Transverse colon (tissue), 4 donors: ENCODE measurements around the gene MYOCD. TPM values are rescaled to one million over a fixed set of nuclear protein-coding genes. Genes with fewer than 3 reads are reported as not detected.

Experiments used
- DNase-seq: peaks from one replicate; pipeline ENCODE4 v3.0.0-alpha.2; 2019
- H3K27ac ChIP-seq, 4 donors: fragments of 200-600 bp; sonication (generic); 2 replicates each; pipeline ENCODE4 v1.5.1; 2016 to 2018; ENCODE audit warnings: inconsistent platforms in 4 of 4
- H3K27me3 ChIP-seq: fragments of 200-600 bp; sonication (generic); 2 replicates; pipeline ENCODE4 v1.5.1; 2017; ENCODE audit warnings: inconsistent platforms
- H3K36me3 ChIP-seq, 4 donors: fragments of 200-600 bp; sonication (generic); 2 replicates each; pipeline ENCODE4 v1.5.1; 2017 to 2019; ENCODE audit warnings: inconsistent platforms in 4 of 4
- H3K4me1 ChIP-seq, 4 donors: fragments of 200-600 bp; sonication (generic); 2 replicates each; pipeline ENCODE4 v1.5.1; 2017 to 2020; ENCODE audit warnings: inconsistent platforms in 4 of 4
- H3K4me3 ChIP-seq, 4 donors: fragments of 200-600 bp; sonication (generic); 1 replicate in 1 of 4; 2 replicates in 3 of 4; pipeline versions ENCODE4 v1.5.1 to v1.6.1; 2017 to 2019; ENCODE audit warnings: inconsistent platforms in 4 of 4
- H3K9me3 ChIP-seq, 2 donors: fragments of 200-600 bp; sonication (generic); 2 replicates each; pipeline ENCODE4 v1.5.1; 2017 to 2019; ENCODE audit warnings: inconsistent platforms in 2 of 2
- EP300 ChIP-seq: sonication (generic); formaldehyde crosslinking; IDR thresholded peaks from one replicate; pipeline ENCODE4 v1.6.1; 2017; ENCODE audit warnings: antibody characterized with exemption, low read depth
- POLR2A ChIP-seq: fragments of 450-650 bp; IDR thresholded peaks from one replicate; pipeline ENCODE4 v1.6.1; 2016; ENCODE audit warnings: antibody characterized with exemption, mild to moderate bottlenecking, moderate library complexity
- POLR2AphosphoS5 ChIP-seq, 3 donors: sonication (generic); formaldehyde crosslinking; IDR thresholded peaks; one replicate each; pipeline ENCODE4 v1.6.1; 2016; ENCODE audit warnings: antibody characterized with exemption in 3 of 3
- WGBS, 2 donors: methylation state at CpG; one replicate each; pipeline ENCODE4 v1.1.5; 2018; ENCODE audit warnings: low coverage in 1 of 2; 5-methylcytosine and 5-hydroxymethylcytosine counted together
- in situ Hi-C, 4 donors: fragments of 200-750 bp; cut with MboI; loops; one replicate each; pipeline versions ENCODE4 v1.15.0 to v1.15.1; 2017; ENCODE audit warnings: low sequenced_read_pairs in 3 of 4, low pct_ligation_motif_present in 1 of 4, low pct_unique_long_range_greater_than_20kb in 1 of 4
- intact Hi-C: fragments of 100-400 bp; cut with DNase I; formaldehyde crosslinking; loops from one replicate; pipeline ENCODE4 v1.15.1; 2023; ENCODE audit warnings: low total_unique reads
- total RNA-seq, 4 donors: library from RNA; depleted of rRNA; stranded (reverse); fragments of >200 nt; gene quantifications; one replicate each; pipeline ENCODE4 v1.1.0, GENCODE V29; 2016
- TF ChIP-seq, protein P1 (sequence below), 5 experiments: fragments of 200-600 bp in 3 of 5; fragments of 450-650 bp in 2 of 5; sonication (generic) in 3 of 5; IDR thresholded peaks; 1 replicate in 2 of 5; 2 replicates in 3 of 5; pipeline ENCODE4 v1.5.1; 2016 to 2017; ENCODE audit warnings: antibody characterized with exemption in 5 of 5, inconsistent platforms in 3 of 5, mild to moderate bottlenecking in 2 of 5, moderate library complexity in 1 of 5

The MYOCD gene
- total RNA-seq, 4 donors from 2014 or later = 15.9 to 59.1 (median 35.0) TPM

DNA sequence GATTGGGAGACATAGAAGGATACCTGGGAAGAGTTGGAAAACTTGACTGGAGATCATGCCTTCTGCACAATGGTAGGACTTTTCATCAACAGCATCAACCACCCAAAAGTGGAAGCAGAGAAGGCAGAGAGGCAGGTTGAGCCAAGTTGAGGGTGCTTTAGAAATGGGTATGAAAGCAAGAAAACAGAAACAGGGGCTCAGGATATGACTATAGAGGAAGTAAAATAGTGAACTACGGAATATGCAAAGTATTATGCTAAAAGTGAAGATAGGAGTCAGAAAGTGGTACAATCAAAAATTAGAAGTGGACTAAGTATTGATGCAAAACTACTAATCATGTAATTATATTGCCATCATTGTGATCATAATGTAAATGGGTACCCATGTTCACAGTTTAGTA, 107.5 kb downstream of the MYOCD start:
- H3K27me3 ChIP-seq = no peaks in the 10 kb centered on the region
- no peak overlapping the region for H3K27ac ChIP-seq
- 67 to 86% methylated on average over 1 of the region's 1 CpG for WGBS, 2 donors
- no peaks in the 10 kb centered on the region for H3K9me3 ChIP-seq
- no peak for DNase-seq
- H3K36me3 ChIP-seq = no peaks in the 10 kb centered on the region
- no peaks in the 10 kb centered on the region for H3K4me1 ChIP-seq
- intact Hi-C loops (no loop called here), in situ Hi-C loops (loop anchor here in 1 of 4 donors (25.0 kb wide), 1 partner anchor 239 kb away; the partner anchor contains the start of gene ELAC2)
- H3K4me3 ChIP-seq = no peak overlapping the region
- TF ChIP-seq POLR2A (no peak), POLR2AphosphoS5 (IDR thresholded peaks at IDR 0.05) (no peak), EP300 (no peak)
- TF ChIP-seq, protein P1, sequence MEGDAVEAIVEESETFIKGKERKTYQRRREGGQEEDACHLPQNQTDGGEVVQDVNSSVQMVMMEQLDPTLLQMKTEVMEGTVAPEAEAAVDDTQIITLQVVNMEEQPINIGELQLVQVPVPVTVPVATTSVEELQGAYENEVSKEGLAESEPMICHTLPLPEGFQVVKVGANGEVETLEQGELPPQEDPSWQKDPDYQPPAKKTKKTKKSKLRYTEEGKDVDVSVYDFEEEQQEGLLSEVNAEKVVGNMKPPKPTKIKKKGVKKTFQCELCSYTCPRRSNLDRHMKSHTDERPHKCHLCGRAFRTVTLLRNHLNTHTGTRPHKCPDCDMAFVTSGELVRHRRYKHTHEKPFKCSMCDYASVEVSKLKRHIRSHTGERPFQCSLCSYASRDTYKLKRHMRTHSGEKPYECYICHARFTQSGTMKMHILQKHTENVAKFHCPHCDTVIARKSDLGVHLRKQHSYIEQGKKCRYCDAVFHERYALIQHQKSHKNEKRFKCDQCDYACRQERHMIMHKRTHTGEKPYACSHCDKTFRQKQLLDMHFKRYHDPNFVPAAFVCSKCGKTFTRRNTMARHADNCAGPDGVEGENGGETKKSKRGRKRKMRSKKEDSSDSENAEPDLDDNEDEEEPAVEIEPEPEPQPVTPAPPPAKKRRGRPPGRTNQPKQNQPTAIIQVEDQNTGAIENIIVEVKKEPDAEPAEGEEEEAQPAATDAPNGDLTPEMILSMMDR (IDR thresholded peaks at IDR 0.05) = no peak

DNA sequence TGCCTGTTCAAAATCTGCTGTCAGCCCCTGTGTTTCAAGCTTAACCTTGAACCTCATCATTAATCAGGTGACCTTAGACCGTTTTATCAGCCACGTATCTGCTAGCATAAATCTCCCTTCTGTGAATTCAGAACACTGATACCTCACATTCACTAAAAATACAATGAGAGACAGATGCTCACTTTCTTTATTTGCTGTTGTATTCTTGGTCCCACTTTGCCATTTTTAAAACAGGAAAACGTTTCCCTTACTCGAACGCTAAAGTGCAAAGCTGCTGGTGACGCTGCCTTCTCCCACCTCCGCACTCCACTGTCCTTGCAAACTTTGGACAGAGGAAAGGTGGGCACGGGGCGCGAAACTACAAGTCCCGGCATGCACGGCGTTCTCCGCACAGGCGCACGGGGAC, 123.4 kb downstream of the MYOCD start:
- intact Hi-C loops = no loop called here

DNA sequence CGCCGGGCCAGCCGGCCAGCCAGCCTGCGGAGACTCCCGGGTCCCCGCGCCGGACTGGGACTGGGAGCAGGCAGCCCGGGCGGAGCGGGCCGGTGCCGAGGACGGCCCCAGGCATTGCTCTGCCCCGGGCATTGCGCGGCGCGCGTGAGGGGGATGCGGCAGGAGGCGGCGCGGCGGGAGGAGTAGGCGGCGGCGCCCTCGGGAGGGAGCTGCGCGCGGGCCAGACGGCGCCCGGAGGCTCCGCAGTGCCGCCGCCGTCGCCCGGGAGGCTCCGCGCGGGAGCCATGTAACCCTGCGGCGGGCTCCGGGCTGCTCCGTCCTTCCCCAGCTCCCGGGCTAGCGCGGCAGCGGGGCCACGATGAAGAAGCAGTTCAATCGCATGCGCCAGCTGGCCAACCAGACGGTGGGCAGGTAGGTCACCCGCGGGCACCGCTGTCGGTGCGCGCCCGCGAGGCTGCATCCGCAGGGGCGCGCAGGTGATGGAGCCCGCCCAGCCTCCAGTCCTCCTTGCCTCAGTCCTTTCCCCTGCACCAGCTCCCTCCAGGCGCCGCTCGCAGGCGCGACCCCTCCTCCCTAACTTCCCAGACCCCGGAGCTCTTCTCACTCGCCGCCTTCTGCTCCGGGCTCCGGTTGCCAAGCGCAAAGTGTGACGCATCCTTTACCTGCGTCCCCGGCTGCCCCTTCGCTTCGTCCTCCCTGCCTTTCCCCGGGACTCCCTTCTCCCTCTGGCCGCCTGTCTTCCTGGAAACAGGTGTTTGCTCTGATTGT, 124.0 kb downstream of the MYOCD start, which contains the start of gene ARHGAP44:
Gene ARHGAP44, plus strand, starts transcription at position 18 of the 768 bp plus-strand sequence. Its CDS starts 341 bp downstream, at position 359.
- Histone ChIP-seq H3K9me3 (no peaks in the 10 kb centered on the region), H3K36me3 (no peaks in the 10 kb centered on the region), H3K4me3 (peak within 1 kb of the TSS; percentile 7 to 86 (median 77)), H3K27me3 (no peaks in the 10 kb centered on the region), H3K27ac (peak within 1 kb of the TSS; percentile 74 to 85 (median 77)), H3K4me1 (peaks cover 0 to 22% (median 4%) of the 10 kb centered on the region in 4 donors)
- WGBS, 2 donors = 1 to 3% methylated on average over 15 to 74 of the region's 86 CpGs
- in situ Hi-C loops (no loop called here), intact Hi-C loops (no loop called here)
- peak; percentile 73 for DNase-seq
- peak; percentile 2 for TF ChIP-seq POLR2A
- TF ChIP-seq, protein P1 (IDR thresholded peaks at IDR 0.05) = no peak
- TF ChIP-seq EP300 = no peak
- peak; percentile 11 to 57 (median 48) for TF ChIP-seq POLR2AphosphoS5 (IDR thresholded peaks at IDR 0.05)

More for the DNA sequence above, 123.4 kb downstream of the MYOCD start:
- no peak for DNase-seq
- Histone ChIP-seq H3K27ac (peak overlapping the region; percentile 74 to 85 (median 77)), H3K4me1 (peaks cover 0 to 22% (median 4%) of the 10 kb centered on the region in 4 donors), H3K4me3 (peak overlapping the region; percentile 7 to 86 (median 77)), H3K36me3 (no peaks in the 10 kb centered on the region), H3K9me3 (no peaks in the 10 kb centered on the region), H3K27me3 (no peaks in the 10 kb centered on the region)
- 0 to 2% methylated on average over 5 to 16 of the region's 16 CpGs for WGBS, 2 donors
- TF ChIP-seq EP300 = no peak
- TF ChIP-seq POLR2A = no peak
- TF ChIP-seq, protein P1 (IDR thresholded peaks at IDR 0.05) = no peak
- no peak for TF ChIP-seq POLR2AphosphoS5 (IDR thresholded peaks at IDR 0.05)
- in situ Hi-C loops = no loop called here

DNA sequence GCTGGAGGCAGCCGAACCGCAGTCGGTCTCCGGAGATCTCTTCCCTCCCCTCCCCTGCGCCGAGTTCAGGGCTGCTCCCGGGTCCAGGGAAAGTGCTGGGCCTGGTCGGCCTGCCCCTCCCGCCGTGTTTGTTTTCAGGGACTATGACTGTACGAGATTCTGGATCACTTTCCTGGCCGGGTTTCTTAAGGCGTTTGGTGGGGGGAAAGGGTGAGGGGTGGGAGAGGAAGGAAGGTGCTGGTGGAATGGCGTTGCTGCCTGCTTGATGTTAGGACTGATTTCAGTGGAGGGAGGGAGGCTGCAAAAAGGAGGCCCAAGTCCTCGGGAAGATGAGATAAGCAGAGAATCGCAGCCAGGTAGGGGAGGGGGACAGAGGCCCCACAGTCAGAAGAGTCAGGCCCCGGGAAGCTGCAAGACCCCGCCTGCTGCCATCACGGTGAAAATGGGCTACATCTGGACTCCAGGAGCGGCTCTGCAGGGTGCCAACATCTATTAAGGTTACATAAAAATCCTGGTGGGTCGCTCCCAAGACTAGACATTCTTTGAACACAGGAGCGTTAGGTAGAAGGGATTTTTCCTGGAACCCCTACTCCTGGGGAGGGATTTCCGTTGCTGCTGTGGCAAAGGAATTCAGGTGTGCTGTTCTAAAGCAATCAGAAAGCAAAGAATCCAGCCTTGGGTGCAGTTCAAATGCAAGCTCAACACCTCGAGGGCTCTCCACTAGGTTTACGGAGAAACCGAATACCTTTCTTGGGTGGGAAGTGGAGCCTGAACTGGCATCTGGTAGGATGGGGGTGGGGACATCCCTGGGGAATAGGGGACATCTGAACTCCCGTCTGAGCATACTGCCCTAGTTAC, 124.8 kb downstream of the MYOCD start:
- H3K27ac ChIP-seq = peak overlapping the region; percentile 74 to 85 (median 77)
- TF ChIP-seq POLR2AphosphoS5 (IDR thresholded peaks at IDR 0.05) (no peak), POLR2A (peak; percentile 8)
- H3K4me1 ChIP-seq = peaks cover 3 to 28% (median 4%) of the 10 kb centered on the region in 4 donors
- in situ Hi-C loops (no loop called here), intact Hi-C loops (no loop called here)
- peak; percentile 17 for DNase-seq
- 12 to 18% methylated on average over 12 to 26 of the region's 27 CpGs for WGBS, 2 donors
- no peaks in the 10 kb centered on the region for H3K36me3 ChIP-seq
- H3K4me3 ChIP-seq = peak overlapping the region; percentile 7 to 86 (median 77)
- no peaks in the 10 kb centered on the region for H3K9me3 ChIP-seq
- no peaks in the 10 kb centered on the region for H3K27me3 ChIP-seq
